Measurements from ENCODE around the gene UNC5CL.

Gene UNC5CL

GRCh38 chr6:41054511-41054910 lies 15.5 kb upstream of the UNC5CL start:
- Histone ChIP-seq H3K27ac (no peak overlapping the region), H3K4me3 (no peak overlapping the region)
- DNase-seq (ENCODE audit: low spot score) = no peak
- TF ChIP-seq, protein P1, sequence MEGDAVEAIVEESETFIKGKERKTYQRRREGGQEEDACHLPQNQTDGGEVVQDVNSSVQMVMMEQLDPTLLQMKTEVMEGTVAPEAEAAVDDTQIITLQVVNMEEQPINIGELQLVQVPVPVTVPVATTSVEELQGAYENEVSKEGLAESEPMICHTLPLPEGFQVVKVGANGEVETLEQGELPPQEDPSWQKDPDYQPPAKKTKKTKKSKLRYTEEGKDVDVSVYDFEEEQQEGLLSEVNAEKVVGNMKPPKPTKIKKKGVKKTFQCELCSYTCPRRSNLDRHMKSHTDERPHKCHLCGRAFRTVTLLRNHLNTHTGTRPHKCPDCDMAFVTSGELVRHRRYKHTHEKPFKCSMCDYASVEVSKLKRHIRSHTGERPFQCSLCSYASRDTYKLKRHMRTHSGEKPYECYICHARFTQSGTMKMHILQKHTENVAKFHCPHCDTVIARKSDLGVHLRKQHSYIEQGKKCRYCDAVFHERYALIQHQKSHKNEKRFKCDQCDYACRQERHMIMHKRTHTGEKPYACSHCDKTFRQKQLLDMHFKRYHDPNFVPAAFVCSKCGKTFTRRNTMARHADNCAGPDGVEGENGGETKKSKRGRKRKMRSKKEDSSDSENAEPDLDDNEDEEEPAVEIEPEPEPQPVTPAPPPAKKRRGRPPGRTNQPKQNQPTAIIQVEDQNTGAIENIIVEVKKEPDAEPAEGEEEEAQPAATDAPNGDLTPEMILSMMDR (IDR thresholded peaks at IDR 0.05) = no peak

DNA sequence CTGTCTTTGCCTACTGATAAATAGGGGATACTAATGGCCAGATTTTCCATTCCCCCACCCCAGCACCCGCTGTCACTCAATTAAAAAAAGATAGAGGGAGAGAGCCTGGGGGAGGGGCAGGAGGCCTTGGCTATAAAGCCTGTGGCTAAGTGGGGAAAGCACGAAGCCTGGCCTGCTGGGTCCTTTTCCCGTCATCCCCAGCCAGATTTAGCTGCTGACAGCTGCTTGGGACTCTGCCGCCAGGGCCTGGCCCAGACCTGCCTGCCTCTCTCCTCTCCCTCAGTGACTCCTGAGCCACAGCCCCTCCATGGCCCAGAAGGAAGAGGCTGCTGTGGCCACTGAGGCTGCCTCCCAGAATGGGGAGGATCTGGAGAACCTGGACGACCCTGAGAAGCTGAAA lies 14.0 kb upstream of the UNC5CL start, which contains the start of gene APOBEC2:
Gene APOBEC2 (plus strand): TSS at position 162 of the 400 bp plus-strand sequence. CDS start 146 bp downstream, at position 308.
- TF ChIP-seq, protein P1 (IDR thresholded peaks at IDR 0.05) = no peak

GRCh38 chr6:41051873-41052272 lies 12.9 kb upstream of the UNC5CL start:
- H3K4me3 ChIP-seq = no peak overlapping the region
- no peak overlapping the region for H3K27ac ChIP-seq
- DNase-seq (ENCODE audit: low spot score) = no peak
- TF ChIP-seq, protein P1 (IDR thresholded peaks at IDR 0.05) = no peak

More for the DNA sequence above, 14.0 kb upstream of the UNC5CL start, which contains the start of gene APOBEC2:
- Histone ChIP-seq H3K27ac (peak within 1 kb of the TSS in 1 of 2 donors; percentile 13), H3K4me3 (no peak within 1 kb of the TSS)
- DNase-seq (ENCODE audit: low spot score) = no peak

DNA sequence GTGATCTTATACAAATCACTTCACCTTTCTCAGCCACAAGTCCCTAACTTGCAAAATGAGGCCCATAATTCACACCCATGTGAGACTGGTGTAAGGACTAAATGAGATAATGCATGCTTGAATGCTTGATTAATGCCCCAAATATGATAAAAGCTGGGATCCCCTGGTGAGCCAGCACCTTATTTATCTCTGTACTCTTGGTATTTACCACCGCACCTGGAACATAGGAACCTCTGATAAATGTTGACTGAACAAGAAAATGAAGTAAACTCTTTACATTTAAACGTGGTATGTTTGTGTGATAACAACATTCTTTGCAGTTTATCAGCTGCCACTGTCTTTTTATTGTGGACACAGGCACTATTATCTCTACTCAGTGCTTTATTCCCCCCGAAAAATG lies 11.5 kb upstream of the UNC5CL start:
- Histone ChIP-seq H3K27ac (no peak overlapping the region), H3K4me3 (no peak overlapping the region)
- TF ChIP-seq, protein P1 (IDR thresholded peaks at IDR 0.05) = no peak
- DNase-seq (ENCODE audit: low spot score) = no peak

GRCh38 chr6:41049955-41050354 lies 10.9 kb upstream of the UNC5CL start:
- no peak for DNase-seq (ENCODE audit: low spot score)
- TF ChIP-seq, protein P1 (IDR thresholded peaks at IDR 0.05) = no peak
- Histone ChIP-seq H3K27ac (no peak overlapping the region), H3K4me3 (no peak overlapping the region)

- Histone ChIP-seq H3K27ac (no peak overlapping the region), H3K4me3 (no peak overlapping the region)
- DNase-seq (ENCODE audit: low spot score) = no peak
- TF ChIP-seq, protein P1 (IDR thresholded peaks at IDR 0.05) = no peak
Observed at GRCh38 chr6:41049521-41049920, 10.5 kb upstream of the UNC5CL start.

All from coronary artery (tissue), 2 donors.